NCI-H524 treated with DMSO at 0.1 percent for 48 hours (cell line): ENCODE data around the gene NSRP1.
"Not testable (repeated sequence)": the region's sequence is repeated elsewhere in the genome, so short reads cannot be mapped to it uniquely, and the experiment has no call there.

Experiments used
- DNase-seq: peaks from one replicate; lab custom pipeline; 2025; lab: John Stamatoyannopoulos, UW

The NSRP1 gene

GRCh38 chr17:30124273-30124796 lies 7.7 kb downstream of the NSRP1 start:
- no peak for DNase-seq

- no peak for DNase-seq
These were observed 13.5 kb downstream of the NSRP1 start for GRCh38 chr17:30130121-30130520.

GRCh38 chr17:30132615-30133014 lies 16.0 kb downstream of the NSRP1 start:
- DNase-seq: no peak

DNA sequence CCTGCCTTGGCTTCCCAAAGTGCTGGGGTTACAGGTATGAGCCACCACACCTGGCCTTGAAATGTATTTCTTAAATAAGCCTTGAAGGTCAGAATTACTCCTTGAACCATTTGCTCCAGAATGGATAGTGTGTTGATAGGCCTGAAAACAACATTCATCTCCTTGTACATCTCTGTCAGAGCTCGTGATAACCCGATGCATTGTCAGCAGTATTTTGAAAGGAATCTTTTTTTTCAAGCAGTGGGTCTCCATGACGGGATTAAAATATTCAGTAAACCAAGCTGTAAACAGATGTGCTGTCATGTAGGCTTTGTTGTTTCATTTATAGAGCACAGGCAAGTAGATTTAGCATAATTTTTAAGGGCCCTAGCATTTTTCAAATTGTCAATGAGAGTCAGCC lies 16.6 kb downstream of the NSRP1 start:
- no peak for DNase-seq

GRCh38 chr17:30134551-30134950 lies 17.9 kb downstream of the NSRP1 start:
- no peak for DNase-seq

GRCh38 chr17:30137158-30137557 lies 20.5 kb downstream of the NSRP1 start:
- no peak for DNase-seq

GRCh38 chr17:30147860-30148259 lies 31.2 kb downstream of the NSRP1 start:
- not testable (repeated sequence) for DNase-seq

DNA sequence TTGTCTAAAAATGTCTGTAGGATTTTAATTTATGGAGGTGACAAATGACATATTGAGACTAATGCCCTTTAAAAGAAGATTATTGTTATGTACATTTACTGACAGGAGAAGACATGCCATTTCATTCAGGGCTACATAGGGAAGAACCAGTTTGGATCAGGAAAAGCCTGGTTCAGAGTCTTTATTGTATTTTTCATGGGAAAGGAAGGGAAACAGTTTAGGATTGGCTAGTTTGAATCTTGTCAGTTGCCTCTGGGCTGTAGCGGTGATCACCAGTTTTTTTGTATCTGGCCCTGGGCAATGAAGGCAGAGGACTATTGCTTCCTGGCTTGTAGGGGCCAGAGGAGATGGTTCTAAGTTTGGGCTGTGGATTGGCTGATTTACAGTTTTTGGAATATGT lies 31.8 kb downstream of the NSRP1 start:
- no peak for DNase-seq

- DNase-seq: no peak
These were observed 34.9 kb downstream of the NSRP1 start for GRCh38 chr17:30151471-30151870.

GRCh38 chr17:30153463-30153862 lies 36.8 kb downstream of the NSRP1 start:
- no peak for DNase-seq

DNA sequence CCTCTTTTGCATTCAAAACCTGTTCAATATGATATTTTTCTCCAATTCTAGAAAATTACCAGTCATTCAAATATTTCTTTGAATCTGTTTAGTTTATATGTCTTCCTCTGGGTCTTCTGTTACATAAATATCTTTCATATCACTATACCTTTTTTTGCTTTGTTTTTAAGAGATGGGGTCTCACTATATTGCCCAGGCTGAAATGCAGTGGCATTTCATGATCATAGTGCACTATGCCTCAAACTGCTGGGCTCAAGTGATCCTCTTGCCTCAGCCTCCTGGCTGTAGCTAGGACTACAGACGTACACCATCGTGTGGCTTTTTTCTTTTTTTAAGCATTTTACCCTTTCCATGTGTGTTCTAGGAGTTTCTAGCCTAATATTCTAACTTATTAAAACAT lies 38.8 kb downstream of the NSRP1 start:
- no peak for DNase-seq

GRCh38 chr17:30158896-30159625 lies 42.4 kb downstream of the NSRP1 start:
- DNase-seq: no peak

DNA sequence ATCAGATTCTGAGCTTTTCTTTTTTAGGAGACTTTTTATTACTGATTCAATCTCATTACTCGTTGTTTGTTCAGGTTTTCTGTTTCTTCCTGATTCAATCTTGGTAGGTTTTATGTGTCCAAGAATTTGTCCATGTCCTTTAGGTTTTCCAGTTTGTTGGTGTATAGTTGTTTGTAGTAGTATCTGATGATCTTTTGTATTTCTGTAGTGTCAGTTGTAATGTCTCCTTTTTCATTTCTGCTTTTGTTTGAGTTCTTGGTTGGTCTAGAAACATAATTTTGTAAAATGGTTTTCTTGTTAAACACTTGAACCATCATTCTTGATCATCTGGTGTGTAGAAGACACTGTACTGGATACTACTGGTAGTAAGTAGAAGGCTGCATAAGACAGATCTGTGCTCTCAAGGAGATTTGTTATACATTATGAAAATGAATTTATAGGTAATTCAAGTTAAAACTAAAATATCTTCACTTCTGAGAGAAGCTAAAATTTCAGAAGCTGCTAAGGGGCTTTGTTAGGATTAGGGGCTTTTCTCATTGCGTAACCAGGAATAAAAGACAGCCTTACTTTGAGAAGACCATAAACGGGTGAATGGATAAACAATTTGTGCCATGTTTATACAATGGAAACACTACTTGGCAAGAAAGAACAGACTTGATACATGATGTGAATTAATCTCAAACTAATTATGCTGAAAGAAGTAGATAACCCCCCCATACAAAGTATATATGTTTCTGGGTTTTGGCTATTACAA lies 44.0 kb downstream of the NSRP1 start:
- no peak for DNase-seq

- DNase-seq: no peak
These were observed 45.0 kb downstream of the NSRP1 start for GRCh38 chr17:30161601-30162000.

DNA sequence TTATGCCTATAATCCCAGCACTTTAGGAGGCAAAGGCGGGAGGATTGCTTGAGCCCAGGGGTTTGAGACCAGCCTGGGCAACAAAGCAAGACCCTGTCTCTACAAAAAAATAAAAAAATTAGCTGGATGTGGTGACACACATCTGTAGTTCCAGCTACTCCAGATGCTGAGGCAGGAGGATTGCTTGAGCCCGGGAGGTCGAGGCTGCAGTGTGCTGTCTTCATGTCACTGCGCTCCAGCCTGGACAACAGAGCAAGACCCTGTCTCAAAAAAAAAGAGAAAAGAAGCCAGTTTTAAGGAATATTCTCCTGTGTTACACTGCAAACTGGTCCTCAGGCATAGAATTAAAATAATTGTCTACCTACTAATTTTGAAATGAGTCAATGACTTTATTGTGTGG lies 47.9 kb downstream of the NSRP1 start:
- DNase-seq: no peak

GRCh38 chr17:30165147-30165546 lies 48.5 kb downstream of the NSRP1 start:
- no peak for DNase-seq

DNA sequence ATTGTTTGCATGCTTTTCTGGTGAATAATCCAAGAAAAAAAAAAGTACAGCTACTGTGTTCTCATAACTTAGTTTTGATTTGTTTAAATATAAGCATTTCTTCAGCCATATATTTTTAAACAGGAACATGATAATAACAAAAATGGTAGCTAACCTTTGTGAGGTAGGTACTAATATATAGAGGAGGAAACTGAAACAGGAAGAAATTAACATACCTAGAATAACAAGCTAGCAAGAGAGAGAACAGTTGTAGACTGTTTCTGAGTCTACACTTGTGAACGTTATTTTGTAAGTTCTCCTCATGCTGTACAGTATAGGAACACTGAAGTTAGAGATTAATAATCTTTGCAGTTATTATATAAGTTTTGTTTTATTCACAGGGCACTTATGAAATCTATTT lies 49.3 kb downstream of the NSRP1 start:
- no peak for DNase-seq

GRCh38 chr17:30170415-30170987 lies 53.9 kb downstream of the NSRP1 start:
- no peak for DNase-seq

GRCh38 chr17:30172560-30172959 lies 55.9 kb downstream of the NSRP1 start:
- DNase-seq: no peak

DNA sequence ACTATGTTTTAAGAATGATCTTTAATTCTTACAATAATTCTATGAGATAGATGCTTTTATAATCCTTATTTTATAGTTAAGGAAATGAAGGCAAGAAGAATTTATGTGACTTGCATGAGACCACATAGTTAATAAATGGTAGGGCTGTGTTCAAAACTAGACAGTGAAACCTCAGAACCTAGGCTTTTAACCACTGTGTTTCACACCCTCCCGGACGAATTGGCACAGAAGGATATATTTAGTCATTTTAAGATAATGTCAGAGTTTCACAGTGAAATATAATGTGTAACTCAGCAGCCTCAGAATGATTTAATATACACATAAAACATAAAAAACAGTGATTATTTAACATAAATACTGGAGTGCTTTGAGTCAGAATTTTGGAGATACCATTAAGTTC lies 57.0 kb downstream of the NSRP1 start:
- DNase-seq: no peak

DNA sequence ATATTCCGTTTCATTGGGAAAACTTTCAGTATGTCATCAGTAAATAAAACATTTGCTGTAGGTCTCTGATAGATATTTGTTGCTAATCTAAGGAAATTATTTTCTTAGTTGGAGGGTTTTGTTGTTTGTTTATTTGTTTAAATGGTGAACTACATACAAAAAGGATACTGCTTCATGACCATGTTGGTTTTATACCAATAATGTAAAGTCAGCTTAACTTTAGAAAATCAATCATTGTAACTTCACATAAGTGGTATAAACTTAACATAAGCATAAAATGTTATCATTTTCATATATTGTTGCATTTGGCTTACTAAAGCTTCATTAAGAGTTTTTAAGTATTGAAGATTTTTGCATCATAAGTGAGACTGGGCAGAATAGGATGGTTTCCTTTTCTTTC lies 57.9 kb downstream of the NSRP1 start:
- no peak for DNase-seq

GRCh38 chr17:30176855-30177254 lies 60.2 kb downstream of the NSRP1 start:
- no peak for DNase-seq

DNA sequence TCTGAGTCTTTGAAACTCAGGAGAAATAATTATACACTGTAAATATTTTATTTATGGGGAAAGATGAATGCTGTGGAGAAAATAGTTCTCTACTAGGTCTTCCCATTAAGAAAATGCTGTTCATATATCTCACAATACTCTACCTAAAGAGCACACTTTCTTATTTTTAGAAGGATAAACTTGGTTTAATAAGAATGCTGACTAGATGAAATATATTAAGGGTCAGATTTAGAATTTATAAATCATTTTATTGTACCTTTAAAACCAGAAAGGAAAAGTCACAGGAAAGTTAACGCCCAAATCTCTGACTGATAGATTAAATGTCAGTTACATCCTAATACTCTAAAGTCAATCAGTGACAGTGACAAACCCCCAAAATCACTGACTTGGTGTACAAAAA lies 70.1 kb downstream of the NSRP1 start:
- no peak for DNase-seq
